BJ (cell line): ENCODE data around the gene DEFB114. TPM values are rescaled to one million over a fixed set of nuclear protein-coding genes. Genes with fewer than 3 reads are reported as not detected.

Experiments used
- CTCF ChIA-PET: fragments of 350-600 bp; formaldehyde crosslinking; extraction: SDS; loops from one replicate; lab custom pipeline; 2021; ENCODE audit warnings: antibody characterized with exemption, inconsistent platforms; lab: Yijun Ruan, JAX
- POLR2A ChIA-PET: fragments of 300-600 bp; sonication (Branson Sonifier 250); formaldehyde crosslinking; extraction: SDS; loops from one replicate; lab custom pipeline; 2021; ENCODE audit warnings: antibody characterized with exemption; lab: Charles Lee
- DNase-seq: peaks from one replicate; pipeline ENCODE4 v3.0.0-alpha.2; 2011; ENCODE audit warnings: low read depth
- H3K27me3 ChIP-seq: 2 replicates; pipeline ENCODE4 v1.6.0; 2011; ENCODE audit warnings: low read length; ENCODE audit not compliant: control insufficient read depth, insufficient read depth
- H3K36me3 ChIP-seq: 2 replicates; pipeline ENCODE4 v1.5.1; 2011; ENCODE audit warnings: low read length; ENCODE audit not compliant: control insufficient read depth, insufficient read depth
- H3K4me3 ChIP-seq: 2 replicates; pipeline ENCODE4 v1.5.1; 2011; ENCODE audit warnings: low read depth, mild to moderate bottlenecking, control low read depth, low read length
- CTCF ChIP-seq: IDR thresholded peaks from 2 replicates; pipeline ENCODE4 v1.5.1; 2011; ENCODE audit warnings: low read depth, mild to moderate bottlenecking, control low read depth, inconsistent platforms, low read length, moderate library complexity; ENCODE audit not compliant: insufficient read depth
- polyA plus RNA-seq: library from polyadenylated mRNA; depleted of rRNA; stranded (reverse); fragments of >200 nt; gene quantifications from 2 replicates; pipeline ENCODE4 v1.2.3, GENCODE V29; 2011

Gene DEFB114
- polyA plus RNA-seq, 1 experiment: not detected

- TF ChIP-seq CTCF: no peak
- POLR2A ChIA-PET: no interaction called here
- CTCF ChIA-PET: no interaction called here
- H3K27me3 ChIP-seq: no peaks in the 10 kb centered on the region
- DNase-seq: no peak
- H3K4me3 ChIP-seq: no peak overlapping the region
- H3K36me3 ChIP-seq: no peaks in the 10 kb centered on the region
These were observed 23.9 kb downstream of the DEFB114 start for GRCh38 chr6:49939993-49940498.

GRCh38 chr6:49937811-49938210 is 26.2 kb downstream of the DEFB114 start:
- H3K36me3 ChIP-seq: no peaks in the 10 kb centered on the region
- ChIA-PET POLR2A (no interaction called here), CTCF (no interaction called here)
- DNase-seq: no peak
- TF ChIP-seq CTCF: no peak
- no peaks in the 10 kb centered on the region for H3K27me3 ChIP-seq
- H3K4me3 ChIP-seq: no peak overlapping the region

GRCh38 chr6:49937017-49937416 is 26.9 kb downstream of the DEFB114 start:
- CTCF ChIA-PET: no interaction called here
- POLR2A ChIA-PET: no interaction called here
- Histone ChIP-seq H3K27me3 (no peaks in the 10 kb centered on the region), H3K4me3 (no peak overlapping the region), H3K36me3 (no peaks in the 10 kb centered on the region)
- no peak for TF ChIP-seq CTCF
- DNase-seq: no peak

GRCh38 chr6:49935387-49935786 is 28.6 kb downstream of the DEFB114 start:
- ChIA-PET CTCF (no interaction called here), POLR2A (no interaction called here)

GRCh38 chr6:49934770-49935169 is 29.2 kb downstream of the DEFB114 start:
- no peak for TF ChIP-seq CTCF
- Histone ChIP-seq H3K4me3 (no peak overlapping the region), H3K27me3 (no peaks in the 10 kb centered on the region), H3K36me3 (no peaks in the 10 kb centered on the region)
- DNase-seq: no peak
- POLR2A ChIA-PET: no interaction called here
- CTCF ChIA-PET: no interaction called here

More at GRCh38 chr6:49935387-49935786, 28.6 kb downstream of the DEFB114 start:
- Histone ChIP-seq H3K36me3 (no peaks in the 10 kb centered on the region), H3K27me3 (no peaks in the 10 kb centered on the region), H3K4me3 (no peak overlapping the region)
- DNase-seq: no peak
- TF ChIP-seq CTCF: no peak
